NCI-H2196 treated with DMSO at 0.1 percent for 48 hours (cell line): Measurements from ENCODE around the gene NKD1.
"Not testable (repeated sequence)": the region's sequence is repeated elsewhere in the genome, so short reads cannot be mapped to it uniquely, and the experiment has no call there.

Source experiments
- DNase-seq: peaks from one replicate; lab custom pipeline; 2025; ENCODE audit not compliant: unreplicated experiment; lab: John Stamatoyannopoulos, UW

NKD1 gene

GRCh38 chr16:50519602-50520001 is 28.6 kb upstream of the NKD1 start:
- DNase-seq: no peak

GRCh38 chr16:50520451-50521245 is 27.5 kb upstream of the NKD1 start:
- no peak for DNase-seq

GRCh38 chr16:50521246-50521900 is 26.8 kb upstream of the NKD1 start:
- DNase-seq: no peak

GRCh38 chr16:50522324-50522723 is 25.9 kb upstream of the NKD1 start:
- DNase-seq: no peak

GRCh38 chr16:50523710-50524109 is 24.5 kb upstream of the NKD1 start:
- no peak for DNase-seq

- DNase-seq: no peak
Measured at GRCh38 chr16:50525262-50525661, 22.9 kb upstream of the NKD1 start.

- DNase-seq: no peak
Measured at GRCh38 chr16:50525716-50526115, 22.5 kb upstream of the NKD1 start.

- DNase-seq: no peak
Measured at GRCh38 chr16:50526249-50526648, 21.9 kb upstream of the NKD1 start.

GRCh38 chr16:50526796-50527195 is 21.4 kb upstream of the NKD1 start:
- no peak for DNase-seq

GRCh38 chr16:50528820-50529219 is 19.4 kb upstream of the NKD1 start:
- no peak for DNase-seq

GRCh38 chr16:50529334-50529733 is 18.9 kb upstream of the NKD1 start:
- no peak for DNase-seq

- DNase-seq: no peak
Measured at GRCh38 chr16:50530277-50531236, 17.6 kb upstream of the NKD1 start.

- DNase-seq: no peak
Measured at GRCh38 chr16:50531359-50531758, 16.8 kb upstream of the NKD1 start.

- no peak for DNase-seq
Measured at GRCh38 chr16:50531901-50532300, 16.3 kb upstream of the NKD1 start.

GRCh38 chr16:50532576-50532975 is 15.6 kb upstream of the NKD1 start:
- no peak for DNase-seq

- DNase-seq: no peak
Measured at GRCh38 chr16:50533317-50533716, 14.9 kb upstream of the NKD1 start.

GRCh38 chr16:50534091-50534490 is 14.1 kb upstream of the NKD1 start:
- no peak for DNase-seq

GRCh38 chr16:50534556-50534955 is 13.6 kb upstream of the NKD1 start:
- no peak for DNase-seq

GRCh38 chr16:50534958-50535357 is 13.2 kb upstream of the NKD1 start:
- no peak for DNase-seq

GRCh38 chr16:50535506-50536257 is 12.5 kb upstream of the NKD1 start:
- no peak for DNase-seq

GRCh38 chr16:50536258-50536645 is 11.9 kb upstream of the NKD1 start:
- DNase-seq: not testable (repeated sequence)
